IPS DF 19.7 (cell line): Measurements from ENCODE around the gene SIGLEC6.

Source experiments
- DNase-seq: peaks from one replicate; pipeline ENCODE4 v3.0.0-alpha.2; 2013; ENCODE audit warnings: low read depth, low spot score

The SIGLEC6 gene

GRCh38 chr19:51548891-51549305, 17.4 kb upstream of the SIGLEC6 start:
- DNase-seq: no peak

GRCh38 chr19:51548213-51548651, 16.8 kb upstream of the SIGLEC6 start:
- DNase-seq: no peak

DNA sequence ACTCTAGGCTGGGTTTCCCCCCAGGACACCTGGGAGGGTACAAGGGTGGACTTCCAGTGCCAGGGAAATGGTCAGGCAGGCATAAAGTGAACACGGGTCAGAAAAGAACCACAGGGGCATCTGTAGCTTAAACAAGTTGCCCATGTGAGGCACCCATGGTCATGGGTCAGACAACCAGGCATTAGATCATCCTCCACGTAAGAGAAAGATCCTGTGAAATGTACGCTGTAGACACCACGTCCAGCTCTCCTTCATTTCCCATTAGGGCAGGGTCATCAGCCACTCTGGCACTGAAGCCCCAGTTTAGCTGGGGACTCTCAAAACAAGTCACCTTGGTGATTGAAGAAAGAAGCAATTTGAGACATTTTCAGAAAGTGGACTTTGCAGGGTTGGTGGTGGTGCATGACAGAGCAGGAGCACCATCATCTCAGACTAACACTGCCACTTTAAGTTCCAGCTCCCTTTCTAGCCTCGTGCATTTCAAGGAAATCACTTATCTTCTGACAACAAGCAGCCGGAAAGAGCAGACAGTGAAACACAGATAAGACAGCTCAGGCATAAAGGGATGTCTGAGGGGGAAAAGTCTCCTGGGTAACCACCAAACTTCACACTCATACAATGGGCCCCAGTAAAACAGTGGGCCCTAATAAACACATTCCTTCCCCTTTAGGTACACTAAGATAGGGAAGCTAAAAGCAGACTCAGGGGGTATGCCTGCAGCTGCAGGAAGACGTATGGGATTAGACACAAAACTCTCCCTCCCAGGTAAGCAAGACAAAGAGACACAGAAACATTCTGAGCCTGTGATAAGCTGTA, 16.1 kb upstream of the SIGLEC6 start:
- DNase-seq: no peak

- no peak for DNase-seq
Observed at GRCh38 chr19:51546650-51547396, 15.4 kb upstream of the SIGLEC6 start.

GRCh38 chr19:51546107-51546649, 14.7 kb upstream of the SIGLEC6 start:
- DNase-seq: no peak

GRCh38 chr19:51544038-51544437, 12.6 kb upstream of the SIGLEC6 start:
- no peak for DNase-seq

- no peak for DNase-seq
Observed at GRCh38 chr19:51542699-51543098, 11.2 kb upstream of the SIGLEC6 start.

- DNase-seq: no peak
Observed at GRCh38 chr19:51541458-51542357, 10.2 kb upstream of the SIGLEC6 start.

- DNase-seq: no peak
Observed at GRCh38 chr19:51539821-51540366, 8.4 kb upstream of the SIGLEC6 start.

DNA sequence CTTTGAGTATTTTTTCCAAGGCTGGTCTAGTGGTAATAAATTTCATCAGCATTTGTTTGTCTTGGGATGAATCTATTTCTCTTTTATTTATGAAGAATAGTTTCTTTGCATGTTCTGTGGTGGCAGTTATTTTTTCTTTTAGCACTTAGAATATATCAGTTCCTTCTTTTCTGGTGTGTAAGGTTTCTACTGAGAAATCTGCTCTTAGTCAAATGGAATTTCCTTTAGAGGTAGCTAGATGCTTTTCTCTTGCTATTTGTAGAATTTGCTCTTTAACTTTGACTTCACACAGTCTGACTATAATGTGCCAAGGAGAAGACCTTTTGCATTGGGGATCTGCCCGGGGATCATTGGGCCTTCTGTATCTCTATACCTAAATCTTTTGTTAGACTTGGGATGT, 4.1 kb upstream of the SIGLEC6 start:
- no peak for DNase-seq

DNA sequence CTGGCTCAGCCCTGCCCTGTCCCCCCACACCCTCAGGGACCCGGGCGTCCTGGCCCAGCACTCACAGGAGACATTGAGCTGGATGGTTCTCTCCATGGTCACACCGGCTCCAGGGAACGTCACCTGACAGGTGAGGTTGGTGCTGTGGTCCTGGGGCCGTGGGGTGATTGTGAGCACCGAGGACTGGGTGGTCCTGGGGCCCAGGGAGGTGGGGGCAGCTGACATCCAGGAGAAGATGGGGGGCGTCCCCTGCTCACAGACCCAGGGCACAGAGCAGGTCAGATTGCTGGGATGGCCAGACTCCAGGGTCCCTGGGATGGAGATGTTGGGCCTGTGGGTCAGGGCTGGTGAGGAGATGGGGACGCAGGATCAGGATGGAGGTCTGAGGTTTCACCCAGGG, 854 bp downstream of the SIGLEC6 start:
- no peak for DNase-seq

- no peak for DNase-seq
Observed at GRCh38 chr19:51529301-51529700, 2.2 kb downstream of the SIGLEC6 start.

DNA sequence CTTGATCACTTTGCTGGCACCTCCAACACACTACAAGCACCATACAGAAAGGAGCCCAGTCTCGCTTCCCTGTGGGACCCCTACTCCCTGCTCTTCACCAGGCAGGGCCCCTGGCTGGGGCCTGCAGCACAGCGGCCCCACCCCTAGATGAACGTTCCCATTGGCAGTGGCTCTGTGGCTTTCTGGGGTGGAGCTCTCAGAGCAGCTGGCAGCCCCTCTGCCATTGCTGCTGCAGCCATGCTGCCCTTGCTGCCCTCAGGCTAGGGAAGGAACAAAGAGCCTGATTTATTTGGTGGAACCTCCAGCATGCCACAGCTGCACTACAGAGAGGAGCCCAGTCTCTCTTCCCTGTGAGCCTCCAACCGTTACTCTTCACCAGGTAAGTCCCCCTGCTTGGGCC, 5.8 kb downstream of the SIGLEC6 start:
- no peak for DNase-seq

DNA sequence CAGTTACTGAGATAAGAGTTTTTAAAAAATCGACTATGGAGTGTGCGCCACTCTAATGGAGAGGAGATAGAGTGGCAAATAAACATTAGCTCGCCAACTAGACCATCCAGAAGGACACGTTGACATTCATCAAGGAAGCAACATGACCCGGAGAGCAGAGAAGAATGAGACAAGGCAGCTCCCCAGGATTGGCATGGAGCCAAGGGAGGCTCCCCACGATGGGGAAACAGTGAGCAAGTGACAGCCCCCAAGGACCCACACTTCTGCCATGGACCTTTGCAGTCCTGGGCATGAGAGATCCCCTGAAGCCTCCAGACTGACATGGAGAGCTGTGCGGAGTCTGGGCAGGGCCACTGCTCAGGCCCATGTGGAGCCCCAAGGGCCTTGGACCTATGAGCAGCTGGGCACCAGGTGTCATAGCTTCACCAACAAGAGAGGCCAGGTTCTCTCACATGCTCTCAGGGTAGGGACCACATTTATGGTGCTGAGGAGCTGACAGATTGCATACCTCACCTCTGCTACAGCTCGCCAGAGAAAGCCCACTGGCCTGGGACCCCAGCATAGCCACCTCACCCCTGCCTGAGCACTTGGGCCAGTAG, 6.7 kb downstream of the SIGLEC6 start:
- DNase-seq: no peak

DNA sequence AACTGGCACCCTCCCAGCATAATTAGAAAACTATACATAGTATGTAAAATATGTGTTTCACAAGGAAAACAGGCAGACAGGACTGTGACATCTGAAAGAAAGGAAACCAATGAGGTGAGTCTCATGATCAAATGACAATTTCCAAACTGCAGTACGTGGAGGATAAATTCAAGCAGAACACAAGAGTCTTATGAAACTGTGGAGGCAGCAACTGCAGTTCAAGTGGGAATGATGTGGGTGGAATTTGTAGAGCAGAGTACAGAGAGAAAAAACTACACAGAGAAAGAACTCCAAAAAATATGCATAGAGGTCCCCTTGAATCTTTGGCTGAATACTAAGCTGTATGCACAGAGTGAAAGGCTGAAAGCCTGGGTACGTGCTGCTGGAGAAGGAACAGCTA, 9.7 kb downstream of the SIGLEC6 start:
- DNase-seq: no peak

GRCh38 chr19:51521357-51521756, 10.1 kb downstream of the SIGLEC6 start:
- DNase-seq: no peak

- no peak for DNase-seq
Observed at GRCh38 chr19:51520728-51521127, 10.7 kb downstream of the SIGLEC6 start.

DNA sequence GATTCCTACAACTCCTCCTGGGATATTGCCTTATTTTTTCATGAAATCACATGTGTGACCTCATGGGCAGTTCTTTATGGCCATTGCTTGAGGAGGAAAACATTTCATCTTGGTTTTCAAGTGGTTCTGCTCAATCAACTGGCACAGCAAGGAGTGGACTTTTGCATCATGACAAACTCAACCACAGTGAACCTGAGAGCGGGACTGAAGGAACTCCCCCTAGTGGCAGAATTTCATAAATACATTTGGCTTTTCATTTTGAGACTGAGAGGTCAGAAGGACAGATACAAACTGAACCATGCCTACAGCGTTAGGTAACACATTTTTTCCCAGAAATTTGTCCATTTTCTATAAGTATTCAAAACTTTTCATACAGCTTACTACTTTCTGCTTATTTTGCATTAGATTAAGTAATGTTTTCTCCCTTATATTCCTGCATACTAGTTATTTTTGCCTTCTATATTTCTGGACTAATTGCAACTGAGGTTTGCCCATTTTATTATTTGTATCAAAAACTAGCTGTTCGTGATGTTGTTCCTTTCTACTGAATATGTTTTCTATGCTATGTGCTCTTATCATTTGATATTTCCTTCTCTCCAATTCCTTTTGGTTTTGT, 16.5 kb downstream of the SIGLEC6 start:
- DNase-seq: no peak

- DNase-seq: no peak
Observed at GRCh38 chr19:51513968-51514367, 17.5 kb downstream of the SIGLEC6 start.

GRCh38 chr19:51511353-51511752, 20.1 kb downstream of the SIGLEC6 start:
- peak; percentile 40 for DNase-seq
